ENCODE data around the gene ZNF473.

DNA sequence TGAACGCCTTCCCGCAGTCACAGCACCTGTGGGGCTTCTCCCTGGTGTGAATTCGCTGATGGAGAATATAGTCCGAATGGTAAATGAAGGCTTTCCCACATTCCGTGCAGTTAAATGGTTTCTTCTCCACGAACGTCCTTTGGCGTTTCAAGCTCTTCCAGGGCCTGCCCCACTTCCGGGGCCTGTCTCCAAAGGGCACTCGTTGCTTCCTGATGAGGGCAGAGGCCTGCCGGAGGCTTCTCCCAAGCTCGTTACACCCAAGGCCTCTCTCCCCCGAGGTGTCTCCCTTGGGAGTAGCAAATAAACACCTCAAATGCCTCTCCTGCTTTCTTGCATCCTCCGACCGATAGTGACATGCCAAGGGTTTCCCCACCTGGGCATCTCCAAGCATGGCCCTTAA lies 34.3 kb downstream of the ZNF473 start:
- no peak for TF ChIP-seq EZH2 (IDR thresholded peaks at IDR 0.05)
- TF ChIP-seq CTCF (IDR thresholded peaks at IDR 0.05): no peak
